Measurements from ENCODE around the gene GNG10. TPM values are rescaled to one million over a fixed set of nuclear protein-coding genes. Genes with fewer than 3 reads are reported as not detected.
"Not testable (repeated sequence)": the region's sequence is repeated elsewhere in the genome, so short reads cannot be mapped to it uniquely, and the experiment has no call there.

The GNG10 gene
- 10 to 100 TPM in 1 of 2 donors, 1 to 10 TPM in 1; 5.9 to 16.6 TPM for total RNA-seq

DNA sequence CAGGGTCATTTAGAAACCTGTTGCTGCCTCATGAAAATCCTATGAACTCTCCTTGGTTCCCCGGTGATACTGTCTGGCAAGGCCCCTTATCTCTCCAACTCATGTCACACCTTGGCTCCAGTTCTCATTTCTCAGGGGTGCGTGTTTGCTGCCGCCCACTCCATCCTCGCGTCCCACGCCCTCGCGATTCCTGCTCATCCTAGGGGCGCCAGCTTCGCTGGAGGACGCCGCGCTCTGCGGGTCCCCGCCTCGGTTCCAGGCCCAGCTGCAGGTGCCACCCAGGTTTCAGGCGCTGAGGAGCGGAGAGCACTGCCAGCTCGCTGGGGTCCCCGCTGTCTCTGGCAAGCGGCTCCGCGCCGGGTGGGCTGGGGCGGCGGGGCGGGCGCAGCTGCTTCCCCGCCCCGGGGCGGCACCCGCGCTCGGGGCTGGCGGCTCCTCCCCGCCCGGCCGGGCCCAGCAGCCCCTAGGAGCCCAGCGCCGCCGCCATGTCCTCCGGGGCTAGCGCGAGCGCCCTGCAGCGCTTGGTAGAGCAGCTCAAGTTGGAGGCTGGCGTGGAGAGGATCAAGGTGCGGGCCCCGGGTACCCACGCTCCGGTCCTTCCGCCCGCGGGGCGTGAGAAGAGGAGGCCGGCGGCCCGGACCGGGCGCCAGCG, at the start of gene GNG10:
Gene GNG10, plus strand, starts transcription at position 456 of the 652 bp plus-strand sequence. Its CDS starts 30 bp downstream, at position 486.
- WGBS, 2 donors = 0% methylated on average over 3 to 43 of the region's 61 CpGs
- ATAC-seq (peak; percentile 89), DNase-seq (peak; percentile 49 to 68 (median 54))
- Histone ChIP-seq H3K9me3 (no peaks in the 10 kb centered on the region), H3K27ac (peak within 1 kb of the TSS; percentile 47 to 76 (median 54)), H3K4me3 (peak within 1 kb of the TSS; percentile 16 to 67), H3K27me3 (no peaks in the 10 kb centered on the region), H3K4me1 (peaks cover 18% of the 10 kb centered on the region), H3K36me3 (replicated peaks in 1 of 2; ENCODE audit: insufficient read depth in 1 of 2, low read depth in 2 of 2) (no peaks in the 10 kb centered on the region)
- intact Hi-C loops (cut with DNase I) = no loop called here
- TF ChIP-seq POLR2A (IDR thresholded peaks at IDR 0.05) = peak; percentile 29 to 43 (median 33)
- TF ChIP-seq, protein P1, sequence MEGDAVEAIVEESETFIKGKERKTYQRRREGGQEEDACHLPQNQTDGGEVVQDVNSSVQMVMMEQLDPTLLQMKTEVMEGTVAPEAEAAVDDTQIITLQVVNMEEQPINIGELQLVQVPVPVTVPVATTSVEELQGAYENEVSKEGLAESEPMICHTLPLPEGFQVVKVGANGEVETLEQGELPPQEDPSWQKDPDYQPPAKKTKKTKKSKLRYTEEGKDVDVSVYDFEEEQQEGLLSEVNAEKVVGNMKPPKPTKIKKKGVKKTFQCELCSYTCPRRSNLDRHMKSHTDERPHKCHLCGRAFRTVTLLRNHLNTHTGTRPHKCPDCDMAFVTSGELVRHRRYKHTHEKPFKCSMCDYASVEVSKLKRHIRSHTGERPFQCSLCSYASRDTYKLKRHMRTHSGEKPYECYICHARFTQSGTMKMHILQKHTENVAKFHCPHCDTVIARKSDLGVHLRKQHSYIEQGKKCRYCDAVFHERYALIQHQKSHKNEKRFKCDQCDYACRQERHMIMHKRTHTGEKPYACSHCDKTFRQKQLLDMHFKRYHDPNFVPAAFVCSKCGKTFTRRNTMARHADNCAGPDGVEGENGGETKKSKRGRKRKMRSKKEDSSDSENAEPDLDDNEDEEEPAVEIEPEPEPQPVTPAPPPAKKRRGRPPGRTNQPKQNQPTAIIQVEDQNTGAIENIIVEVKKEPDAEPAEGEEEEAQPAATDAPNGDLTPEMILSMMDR (IDR thresholded peaks at IDR 0.05) = no peak

DNA sequence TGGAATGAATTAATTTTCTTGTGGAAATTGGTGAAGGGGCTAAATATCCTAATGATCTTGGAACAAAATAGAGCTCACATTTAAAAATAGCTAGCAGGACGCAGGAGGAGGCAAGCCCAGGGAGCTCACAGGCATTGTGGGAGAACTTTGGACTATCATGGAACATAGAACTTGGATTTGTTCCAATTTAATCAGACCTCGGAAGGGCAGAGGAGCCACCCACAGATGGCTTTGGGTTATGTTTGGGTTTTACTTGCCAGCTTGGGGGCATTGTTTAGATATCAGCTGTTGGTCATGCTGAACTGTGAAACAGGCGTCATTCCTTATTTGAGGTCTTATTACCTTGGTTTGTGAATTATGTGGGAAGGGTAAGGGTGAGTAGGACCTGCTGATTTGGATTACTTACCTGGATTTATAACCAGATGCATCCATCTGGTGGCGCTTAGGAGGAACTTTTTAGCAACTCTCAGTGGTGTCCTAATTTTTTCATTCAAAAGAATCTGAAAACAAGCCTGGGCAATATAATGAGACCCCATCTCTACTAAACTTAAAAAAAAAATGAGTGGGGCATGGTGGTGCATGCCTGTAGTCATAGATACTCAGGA, 47.9 kb upstream of the GNG10 start:
- peaks cover 5% of the 10 kb centered on the region for H3K4me1 ChIP-seq
- H3K4me3 ChIP-seq = no peak overlapping the region
- no peak for ATAC-seq
- intact Hi-C loops (cut with DNase I) = no loop called here
- no peaks in the 10 kb centered on the region for H3K9me3 ChIP-seq
- DNase-seq = peak in 1 of 4 donors; percentile 19
- no peaks in the 10 kb centered on the region for H3K27me3 ChIP-seq
- H3K27ac ChIP-seq = no peak overlapping the region
- WGBS, 2 donors = 35 to 41% methylated on average over 4 of the region's 4 CpGs
- no peaks in the 10 kb centered on the region for H3K36me3 ChIP-seq (replicated peaks in 1 of 2; ENCODE audit: insufficient read depth in 1 of 2, low read depth in 2 of 2)
- TF ChIP-seq POLR2A (IDR thresholded peaks at IDR 0.05) = no peak
- TF ChIP-seq, protein P1 (IDR thresholded peaks at IDR 0.05) = no peak

DNA sequence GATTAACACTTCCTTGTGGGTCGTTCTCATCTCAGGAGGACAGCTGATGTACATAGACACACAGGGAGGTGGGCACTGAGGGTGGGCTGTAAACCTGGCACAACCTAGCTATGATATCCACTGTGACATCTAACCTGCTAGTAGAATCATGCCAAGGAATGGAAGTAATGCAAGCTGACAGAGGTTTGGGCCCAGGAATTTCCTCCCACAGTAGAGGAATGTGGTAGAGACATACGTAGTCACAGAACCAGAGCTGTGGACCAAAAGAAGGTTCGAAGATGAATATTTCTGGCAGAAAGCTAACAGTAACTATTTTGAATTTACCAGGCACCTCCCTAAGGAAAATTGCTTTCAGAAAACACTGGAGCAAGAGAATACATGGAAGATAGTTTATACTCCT, 45.5 kb upstream of the GNG10 start:
- WGBS, 2 donors = 69 to 73% methylated on average over 3 of the region's 3 CpGs
- no peak for ATAC-seq
- TF ChIP-seq, protein P1 (IDR thresholded peaks at IDR 0.05) = no peak
- TF ChIP-seq POLR2A (IDR thresholded peaks at IDR 0.05) = no peak
- Histone ChIP-seq H3K36me3 (replicated peaks in 1 of 2; ENCODE audit: insufficient read depth in 1 of 2, low read depth in 2 of 2) (no peaks in the 10 kb centered on the region), H3K4me1 (peaks cover 5% of the 10 kb centered on the region), H3K27me3 (no peaks in the 10 kb centered on the region), H3K27ac (no peak overlapping the region), H3K4me3 (no peak overlapping the region), H3K9me3 (no peaks in the 10 kb centered on the region)
- intact Hi-C loops (cut with DNase I) = no loop called here
- no peak for DNase-seq

GRCh38 chr9:111617349-111617748, 44.1 kb upstream of the GNG10 start:
- intact Hi-C loops (cut with DNase I); H3K36me3 ChIP-seq (replicated peaks in 1 of 2; ENCODE audit: insufficient read depth in 1 of 2, low read depth in 2 of 2); ATAC-seq; DNase-seq; H3K27ac ChIP-seq; H3K4me3 ChIP-seq; H3K4me1 ChIP-seq; H3K27me3 ChIP-seq; H3K9me3 ChIP-seq: not testable (repeated sequence)
- 92% methylated on average over 20 of the region's 29 CpGs; no CpG with 5 or more reads in 1 of the 2 donors for WGBS, 2 donors

- 18 to 33% methylated on average over 2 of the region's 2 CpGs for WGBS, 2 donors
- H3K27me3 ChIP-seq = no peaks in the 10 kb centered on the region
- H3K9me3 ChIP-seq = no peaks in the 10 kb centered on the region
- no peaks in the 10 kb centered on the region for H3K4me1 ChIP-seq
- intact Hi-C loops (cut with DNase I) = no loop called here
- peak; percentile 60 for ATAC-seq
- no peak overlapping the region for H3K4me3 ChIP-seq
- TF ChIP-seq, protein P1 (IDR thresholded peaks at IDR 0.05) = peak; percentile 33 to 90 (median 65)
- no peak for TF ChIP-seq POLR2A (IDR thresholded peaks at IDR 0.05)
- DNase-seq = peak in 3 of 4 donors; percentile 25 to 66 (median 33)
- no peaks in the 10 kb centered on the region for H3K36me3 ChIP-seq (replicated peaks in 1 of 2; ENCODE audit: insufficient read depth in 1 of 2, low read depth in 2 of 2)
- no peak overlapping the region for H3K27ac ChIP-seq
Observed at GRCh38 chr9:111621895-111622480, 39.4 kb upstream of the GNG10 start.

All from body of pancreas (tissue), 4 donors.